Measurements from ENCODE around the gene MEGF8.

GRCh38 chr19:42306646-42307045 is 18.8 kb upstream of the MEGF8 start:
- TF ChIP-seq CTCF (IDR thresholded peaks at IDR 0.05) (no peak), POLR2A (IDR thresholded peaks at IDR 0.05) (no peak)
